Natural killer cell treated with Interleukin-12 subunit alpha and Interleukin-12 subunit beta and Interleukin-15 and Interleukin-18, amount 100 ng/mL, for 72 hours (primary cell): ENCODE data around the gene BTN1A1. TPM values are rescaled to one million over a fixed set of nuclear protein-coding genes. Genes with fewer than 3 reads are reported as not detected.
A peak's percentile ranks its signal among the peaks of the same experiment; 100 is the strongest.

ENCODE experiments used
- ATAC-seq, 2 donors: fragments of 150-1000 bp; cut with Tn5 transposase in 1 of 2; sonication (Bioruptor Pico), chemical (Tn5 transposase) in 1 of 2; 2 replicates each; pipeline ENCODE4 v1.10.0; 2021
- DNase-seq: peaks from one replicate; pipeline ENCODE4 v3.0.0; 2022; ENCODE audit warnings: low spot score
- H3K27ac Mint-ChIP-seq, 2 donors: 1 replicate in 1 of 2; 2 replicates in 1 of 2; pipeline ENCODE4 v1.8.0; 2022; ENCODE audit warnings: mixed read lengths in 2 of 2, mild to moderate bottlenecking in 1 of 2, moderate library complexity in 1 of 2
- H3K27me3 Mint-ChIP-seq, 2 donors: 1 replicate in 1 of 2; 2 replicates in 1 of 2; pipeline ENCODE4 v1.8.0; 2022; ENCODE audit warnings: mixed read lengths in 2 of 2
- H3K36me3 Mint-ChIP-seq: one replicate; pipeline ENCODE4 v1.8.0; 2022; ENCODE audit warnings: mixed read lengths
- H3K4me1 Mint-ChIP-seq, 2 donors: 1 replicate in 1 of 2; 2 replicates in 1 of 2; pipeline ENCODE4 v1.8.0; 2022; ENCODE audit warnings: low read depth in 2 of 2, mixed read lengths in 2 of 2, mild to moderate bottlenecking in 1 of 2
- H3K4me3 Mint-ChIP-seq: one replicate; pipeline ENCODE4 v1.8.0; 2022; ENCODE audit warnings: mixed read lengths
- H3K9me3 Mint-ChIP-seq: 2 replicates; pipeline ENCODE4 v1.8.0; 2022; ENCODE audit warnings: mixed read lengths
- total RNA-seq, 2 donors: library from RNA; stranded (reverse); gene quantifications; one replicate each; pipeline ENCODE4 v1.2.3, GENCODE V29; 2022

BTN1A1 gene
- total RNA-seq, 2 donors from 2014 or later, result not detected

- Mint-ChIP-seq H3K27me3 (no peaks in the 10 kb centered on the region), H3K4me3 (no peak overlapping the region), H3K4me1 (no peaks in the 10 kb centered on the region), H3K36me3 (no peaks in the 10 kb centered on the region), H3K9me3 (peaks cover 4% of the 10 kb centered on the region), H3K27ac (no peak overlapping the region)
- DNase-seq (no peak), ATAC-seq (no peak)
These were observed 16.4 kb upstream of the BTN1A1 start for GRCh38 chr6:26483727-26484126.

GRCh38 chr6:26484161-26484560 is 15.9 kb upstream of the BTN1A1 start:
- ATAC-seq (no peak), DNase-seq (no peak)
- Mint-ChIP-seq H3K9me3 (peaks cover 4% of the 10 kb centered on the region), H3K36me3 (no peaks in the 10 kb centered on the region), H3K4me1 (no peaks in the 10 kb centered on the region), H3K27ac (no peak overlapping the region), H3K27me3 (no peaks in the 10 kb centered on the region), H3K4me3 (no peak overlapping the region)

- DNase-seq (no peak), ATAC-seq (no peak)
- no peak overlapping the region for H3K4me3 Mint-ChIP-seq
- H3K27me3 Mint-ChIP-seq, result no peaks in the 10 kb centered on the region
- no peaks in the 10 kb centered on the region for H3K4me1 Mint-ChIP-seq
- no peak overlapping the region for H3K27ac Mint-ChIP-seq
- no peaks in the 10 kb centered on the region for H3K36me3 Mint-ChIP-seq
- peaks cover 4% of the 10 kb centered on the region for H3K9me3 Mint-ChIP-seq
These were observed 14.9 kb upstream of the BTN1A1 start for GRCh38 chr6:26485112-26485780.

GRCh38 chr6:26486358-26486757 is 13.7 kb upstream of the BTN1A1 start:
- ATAC-seq, result no peak
- Mint-ChIP-seq H3K4me3 (no peak overlapping the region), H3K4me1 (no peaks in the 10 kb centered on the region), H3K27ac (no peak overlapping the region), H3K27me3 (no peaks in the 10 kb centered on the region), H3K36me3 (no peaks in the 10 kb centered on the region), H3K9me3 (peaks cover 4% of the 10 kb centered on the region)
- no peak for DNase-seq

- Mint-ChIP-seq H3K27me3 (no peaks in the 10 kb centered on the region), H3K4me1 (no peaks in the 10 kb centered on the region)
These were observed 12.6 kb upstream of the BTN1A1 start for GRCh38 chr6:26487466-26487865.

GRCh38 chr6:26489996-26490964 is 9.8 kb upstream of the BTN1A1 start:
- Mint-ChIP-seq H3K4me1 (peaks cover 4 to 14% of the 10 kb centered on the region in 2 donors), H3K27me3 (peaks cover 8 to 11% of the 10 kb centered on the region in 2 donors), H3K27ac (no peak overlapping the region), H3K4me3 (no peak overlapping the region), H3K36me3 (no peaks in the 10 kb centered on the region), H3K9me3 (peaks cover 4% of the 10 kb centered on the region)
- DNase-seq (no peak), ATAC-seq (no peak)

More at GRCh38 chr6:26487466-26487865, 12.6 kb upstream of the BTN1A1 start:
- Mint-ChIP-seq H3K36me3 (no peaks in the 10 kb centered on the region), H3K27ac (no peak overlapping the region), H3K4me3 (no peak overlapping the region), H3K9me3 (peaks cover 4% of the 10 kb centered on the region)
- no peak for ATAC-seq
- no peak for DNase-seq

GRCh38 chr6:26491604-26492003 is 8.5 kb upstream of the BTN1A1 start:
- Mint-ChIP-seq H3K27me3 (peaks cover 10 to 19% of the 10 kb centered on the region in 2 donors), H3K4me1 (peaks cover 4 to 14% of the 10 kb centered on the region in 2 donors), H3K4me3 (no peak overlapping the region), H3K9me3 (peaks cover 4% of the 10 kb centered on the region), H3K27ac (no peak overlapping the region), H3K36me3 (no peaks in the 10 kb centered on the region)
- ATAC-seq (no peak), DNase-seq (no peak)

- ATAC-seq (no peak), DNase-seq (no peak)
- no peaks in the 10 kb centered on the region for H3K36me3 Mint-ChIP-seq
- peaks cover 13 to 26% of the 10 kb centered on the region in 2 donors for H3K27me3 Mint-ChIP-seq
- no peak overlapping the region for H3K4me3 Mint-ChIP-seq
- H3K4me1 Mint-ChIP-seq, result peaks cover 4 to 14% of the 10 kb centered on the region in 2 donors
- no peaks in the 10 kb centered on the region for H3K9me3 Mint-ChIP-seq
- H3K27ac Mint-ChIP-seq, result peak overlapping the region in 1 of 2 donors; percentile 51
These were observed 6.8 kb upstream of the BTN1A1 start for GRCh38 chr6:26493258-26493657.

- H3K4me3 Mint-ChIP-seq, result peak overlapping the region; percentile 59
- H3K27me3 Mint-ChIP-seq, result peaks cover 13 to 26% of the 10 kb centered on the region in 2 donors
- peak overlapping the region in 1 of 2 donors; percentile 51 for H3K27ac Mint-ChIP-seq
- no peak for ATAC-seq
- no peaks in the 10 kb centered on the region for H3K9me3 Mint-ChIP-seq
- H3K4me1 Mint-ChIP-seq, result peaks cover 4 to 14% of the 10 kb centered on the region in 2 donors
- H3K36me3 Mint-ChIP-seq, result no peaks in the 10 kb centered on the region
- DNase-seq, result no peak
These were observed 6.0 kb upstream of the BTN1A1 start for GRCh38 chr6:26494117-26494516.

- H3K36me3 Mint-ChIP-seq, result no peaks in the 10 kb centered on the region
- no peak overlapping the region for H3K27ac Mint-ChIP-seq
- peaks cover 17 to 32% of the 10 kb centered on the region in 2 donors for H3K27me3 Mint-ChIP-seq
- peaks cover 5 to 14% of the 10 kb centered on the region in 2 donors for H3K4me1 Mint-ChIP-seq
- no peak for DNase-seq
- H3K4me3 Mint-ChIP-seq, result no peak overlapping the region
- no peaks in the 10 kb centered on the region for H3K9me3 Mint-ChIP-seq
- no peak for ATAC-seq
These were observed 4.8 kb upstream of the BTN1A1 start for GRCh38 chr6:26495281-26495680.

GRCh38 chr6:26497610-26498009 is 2.5 kb upstream of the BTN1A1 start:
- Mint-ChIP-seq H3K9me3 (no peaks in the 10 kb centered on the region), H3K4me1 (peaks cover 17 to 25% of the 10 kb centered on the region in 2 donors), H3K36me3 (no peaks in the 10 kb centered on the region), H3K27me3 (peaks cover 28 to 50% of the 10 kb centered on the region in 2 donors), H3K27ac (no peak overlapping the region), H3K4me3 (no peak overlapping the region)
- DNase-seq, result no peak
- no peak for ATAC-seq

GRCh38 chr6:26501482-26501986 is 1.4 kb downstream of the BTN1A1 start:
- Mint-ChIP-seq H3K27me3 (peaks cover 28 to 31% of the 10 kb centered on the region in 2 donors), H3K27ac (no peak overlapping the region), H3K4me1 (peaks cover 11 to 13% of the 10 kb centered on the region in 2 donors), H3K9me3 (no peaks in the 10 kb centered on the region), H3K4me3 (peak overlapping the region; percentile 84), H3K36me3 (no peaks in the 10 kb centered on the region)
- peak; percentile 71 to 82 for ATAC-seq
- no peak for DNase-seq

GRCh38 chr6:26502165-26502564 is 2.1 kb downstream of the BTN1A1 start:
- Mint-ChIP-seq H3K36me3 (no peaks in the 10 kb centered on the region), H3K9me3 (no peaks in the 10 kb centered on the region), H3K27me3 (peaks cover 27 to 29% of the 10 kb centered on the region in 2 donors), H3K4me3 (peak overlapping the region; percentile 84), H3K4me1 (peaks cover 11 to 13% of the 10 kb centered on the region in 2 donors), H3K27ac (no peak overlapping the region)
- DNase-seq (no peak), ATAC-seq (no peak)

- Mint-ChIP-seq H3K27ac (no peak overlapping the region), H3K4me1 (peaks cover 11 to 13% of the 10 kb centered on the region in 2 donors), H3K27me3 (peaks cover 25% of the 10 kb centered on the region in 2 donors), H3K4me3 (no peak overlapping the region), H3K36me3 (no peaks in the 10 kb centered on the region), H3K9me3 (no peaks in the 10 kb centered on the region)
- ATAC-seq (no peak), DNase-seq (no peak)
These were observed 2.5 kb downstream of the BTN1A1 start for GRCh38 chr6:26502626-26503025.
